Right lung (tissue), 5 donors: ENCODE measurements around the gene PSMD3. TPM values are rescaled to one million over a fixed set of nuclear protein-coding genes. Genes with fewer than 3 reads are reported as not detected.

Experiments used
- DNase-seq, 2 donors: peaks; one replicate each; pipeline ENCODE4 v3.0.0-alpha.2; 2013
- polyA plus RNA-seq, 5 donors: library from polyadenylated mRNA; unstranded; fragments of 120-200 nt; gene quantifications; one replicate each; pipeline versions ENCODE4 v1.2.1 to v1.2.3, GENCODE V29; 2013; ENCODE audit warnings: inconsistent platforms in 1 of 5, low replicate concordance in 1 of 5; ENCODE audit not compliant: insufficient read length in 5 of 5, insufficient read depth in 1 of 5

PSMD3 gene
- polyA plus RNA-seq, 5 donors = 74.5 to 110 (median 93.0) TPM

DNA sequence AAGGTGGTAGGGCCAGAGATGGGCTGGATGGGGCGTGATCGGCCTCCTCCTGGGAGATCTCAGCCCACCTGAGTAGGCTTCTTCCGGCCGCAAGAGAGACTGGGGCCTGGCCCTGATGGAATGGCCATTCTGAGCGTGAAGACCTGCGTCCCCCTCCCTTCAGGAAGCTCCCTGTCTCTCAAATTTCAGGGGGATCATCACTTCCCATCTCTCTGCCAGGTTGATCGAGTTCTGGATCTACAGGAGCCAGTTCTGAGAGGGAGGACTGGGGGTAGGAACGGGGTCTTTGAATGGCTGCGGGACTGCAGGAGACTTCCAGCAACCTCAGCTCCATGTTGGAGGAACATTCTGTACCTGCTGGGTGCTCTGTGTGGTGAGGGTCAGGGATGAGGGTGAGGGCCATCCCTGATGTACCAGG, 27.1 kb upstream of the PSMD3 start:
- no peak for DNase-seq

DNA sequence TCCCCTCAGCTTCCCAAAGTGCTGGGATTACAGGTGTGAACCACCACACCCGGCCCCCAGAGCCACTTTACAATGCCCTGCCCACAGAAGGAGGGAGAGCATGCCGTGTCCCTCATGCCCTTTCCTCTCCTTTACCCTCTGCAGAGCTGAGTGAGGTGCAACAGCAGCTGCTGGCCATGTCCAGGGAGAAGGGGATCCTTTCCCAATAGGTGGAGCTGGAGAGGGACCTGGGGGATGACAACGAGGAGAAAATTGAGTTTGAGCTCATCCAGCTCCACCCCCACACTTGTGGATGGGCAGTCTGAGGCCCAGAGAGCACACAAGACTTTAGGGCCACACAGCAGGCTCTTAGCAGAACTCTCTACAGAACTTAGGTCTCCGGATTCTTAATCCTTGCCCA, 25.7 kb upstream of the PSMD3 start:
- no peak for DNase-seq

DNA sequence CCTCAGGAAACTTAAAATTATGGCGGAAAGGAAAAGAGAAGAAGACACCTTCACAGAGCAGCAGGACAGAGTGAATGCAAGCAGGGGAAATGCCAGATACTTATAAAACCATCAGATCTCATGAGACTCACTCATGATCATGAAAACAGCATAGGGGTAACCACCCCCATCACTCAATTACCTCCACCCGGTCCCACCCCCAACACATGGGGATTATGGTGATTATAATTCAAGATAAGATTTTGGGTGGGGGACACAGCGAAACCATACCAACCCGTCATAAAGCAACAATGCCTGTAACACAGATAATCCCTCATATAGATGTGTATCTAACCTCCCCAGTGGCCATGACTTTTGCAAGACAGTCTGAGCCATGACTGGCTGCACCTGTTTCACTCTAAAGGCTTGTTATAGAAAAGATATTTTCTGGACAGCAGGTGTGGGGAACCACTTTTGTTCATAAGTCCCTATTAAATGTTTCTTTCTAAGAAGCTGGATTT, 24.8 kb upstream of the PSMD3 start:
- no peak for DNase-seq

DNA sequence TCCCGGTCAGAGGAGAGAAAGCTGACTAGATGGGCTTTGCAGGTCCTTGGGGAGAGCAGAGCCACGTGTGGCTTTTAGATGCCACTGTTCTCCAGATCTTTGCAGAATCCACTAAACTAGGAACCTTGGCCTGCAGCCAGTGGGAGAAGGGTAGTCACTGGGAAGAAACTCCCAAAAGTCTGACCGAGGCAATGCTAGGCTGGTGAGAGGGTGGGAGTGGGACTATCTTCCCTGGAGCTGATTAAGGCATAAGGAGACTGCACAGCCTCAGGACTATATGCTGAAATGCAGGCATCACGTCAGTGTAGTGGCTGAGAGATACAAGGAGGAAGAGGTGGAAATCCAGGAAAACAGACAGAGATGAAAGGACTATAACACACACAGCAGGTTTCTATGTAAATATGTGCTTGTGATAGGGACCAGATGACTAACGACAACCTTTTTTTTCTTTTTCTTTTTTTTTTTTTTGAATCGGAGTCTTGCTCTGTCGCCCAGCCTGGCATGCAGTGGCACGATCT, 20.0 kb upstream of the PSMD3 start:
- no peak for DNase-seq

DNA sequence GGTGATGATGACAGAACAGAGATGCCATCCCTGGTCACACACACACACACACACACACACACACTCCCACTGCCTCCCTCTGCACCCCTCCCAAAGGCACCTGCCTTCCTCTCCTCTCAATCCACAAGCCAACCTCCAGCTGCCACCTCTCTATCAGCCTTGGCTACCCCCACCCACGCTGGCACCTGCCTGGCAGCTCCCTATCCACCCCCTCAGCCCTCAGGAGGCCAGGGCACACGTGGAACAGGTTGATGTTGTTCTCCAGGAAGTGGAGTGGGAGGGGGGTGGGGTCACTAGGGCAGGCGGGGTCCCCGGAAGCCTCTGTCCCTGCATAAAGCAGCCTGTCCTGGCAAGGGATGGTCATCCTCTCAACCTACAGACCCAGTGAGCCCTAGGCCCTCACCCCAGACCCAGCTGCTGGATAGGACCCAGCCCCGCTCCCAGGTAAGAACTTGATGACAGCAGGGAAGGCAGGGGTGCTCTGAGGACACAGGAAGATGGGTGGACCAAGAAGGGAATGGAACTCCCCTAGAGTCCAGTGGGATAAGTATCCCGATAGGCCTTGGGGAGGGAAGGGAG, 17.9 kb upstream of the PSMD3 start, which contains the start of gene GSDMA:
Gene GSDMA (plus strand): TSS at position 363 of the 579 bp plus-strand sequence. CDS start 2,684 bp downstream, outside the sequence.
- DNase-seq = no peak

DNA sequence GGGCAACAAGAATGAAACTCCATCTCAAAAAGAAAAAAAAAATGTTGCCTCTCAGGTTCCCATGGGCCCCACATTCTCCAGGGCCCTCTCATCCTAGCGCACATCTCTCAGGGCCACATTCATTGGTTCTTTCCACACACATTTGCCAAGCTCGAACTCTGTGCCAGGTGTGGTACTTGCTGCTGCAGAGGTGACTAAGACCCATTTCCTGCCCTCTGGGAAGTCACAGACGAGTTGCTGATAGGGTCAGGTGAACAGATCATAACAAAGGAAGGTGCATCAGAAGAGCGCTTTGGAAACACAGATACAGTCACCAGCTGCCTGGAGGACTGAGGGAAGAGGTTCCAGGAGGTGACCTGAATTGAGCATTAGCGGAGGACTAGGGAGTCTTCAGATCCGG, 16.8 kb upstream of the PSMD3 start:
- no peak for DNase-seq

DNA sequence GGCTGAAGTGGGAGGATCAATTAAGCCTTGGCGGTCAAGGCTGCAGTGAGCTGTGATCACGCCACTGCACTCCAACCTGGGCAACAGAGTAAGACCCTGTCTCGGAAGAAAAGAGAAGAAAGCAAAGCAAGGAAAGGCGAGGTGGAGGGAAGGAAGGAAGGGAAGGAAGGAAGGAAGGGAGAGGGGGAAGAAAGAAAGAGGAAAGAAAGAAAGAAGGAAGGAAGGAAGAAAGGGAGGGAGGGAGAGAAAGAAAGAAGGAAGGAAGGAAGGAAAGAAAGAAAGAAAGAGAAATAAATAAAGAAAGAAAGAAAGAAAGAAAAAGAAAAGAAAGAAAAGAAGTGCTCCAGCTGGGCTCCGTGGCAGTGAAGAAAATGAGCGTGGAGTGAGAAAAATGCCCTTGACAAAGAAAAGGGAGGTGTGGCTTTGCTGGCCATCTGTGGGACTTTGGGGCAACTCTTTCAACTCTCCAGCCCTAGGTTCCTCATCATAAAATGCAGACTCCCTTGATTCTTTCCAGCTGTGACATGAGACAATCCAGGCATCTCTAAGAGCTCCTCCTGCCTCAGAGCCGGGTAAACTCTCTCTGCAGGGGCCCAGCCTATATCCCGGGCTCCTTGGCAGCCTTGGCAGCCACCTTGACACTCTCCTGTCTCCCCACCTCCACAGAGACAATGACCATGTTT, 15.4 kb upstream of the PSMD3 start:
- no peak for DNase-seq

DNA sequence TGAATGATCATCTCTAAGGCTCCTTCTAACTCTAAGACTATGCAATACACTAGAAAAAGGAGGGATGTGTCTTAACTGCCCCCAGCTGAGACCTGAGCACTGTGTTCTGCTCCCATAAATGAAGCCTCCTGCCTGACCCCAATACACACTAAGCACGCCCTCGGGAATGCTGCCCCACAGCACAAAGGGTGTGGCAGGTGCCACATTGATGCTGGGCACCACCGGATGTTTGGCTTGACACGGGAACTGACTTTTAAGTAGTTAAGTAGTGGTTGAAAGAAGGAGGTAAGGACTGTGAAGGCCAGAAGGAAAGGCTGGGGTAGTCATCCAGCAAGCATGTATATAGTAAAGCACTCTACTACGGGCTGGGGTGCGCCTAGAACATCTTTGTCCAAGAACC, 13.8 kb upstream of the PSMD3 start:
- no peak for DNase-seq

DNA sequence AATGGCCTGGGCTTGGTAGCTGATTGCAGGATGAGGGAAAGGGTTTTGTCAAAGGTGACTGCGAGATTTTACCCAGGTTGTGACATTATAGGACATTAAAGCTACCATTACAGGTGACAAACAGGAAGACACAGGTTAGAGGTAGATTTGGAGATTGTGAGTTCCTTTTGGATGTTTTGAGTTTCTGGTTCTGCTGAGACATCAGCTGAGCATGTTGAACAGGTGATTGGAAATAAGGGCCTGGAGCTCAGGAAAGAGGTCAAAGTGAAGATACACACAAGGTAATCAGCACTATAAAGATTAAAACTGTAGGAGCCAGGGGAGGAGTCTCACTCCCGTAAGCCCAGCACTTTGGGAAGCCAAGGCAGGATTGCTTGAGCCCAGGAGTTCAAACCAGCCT, 11.8 kb upstream of the PSMD3 start:
- no peak for DNase-seq

DNA sequence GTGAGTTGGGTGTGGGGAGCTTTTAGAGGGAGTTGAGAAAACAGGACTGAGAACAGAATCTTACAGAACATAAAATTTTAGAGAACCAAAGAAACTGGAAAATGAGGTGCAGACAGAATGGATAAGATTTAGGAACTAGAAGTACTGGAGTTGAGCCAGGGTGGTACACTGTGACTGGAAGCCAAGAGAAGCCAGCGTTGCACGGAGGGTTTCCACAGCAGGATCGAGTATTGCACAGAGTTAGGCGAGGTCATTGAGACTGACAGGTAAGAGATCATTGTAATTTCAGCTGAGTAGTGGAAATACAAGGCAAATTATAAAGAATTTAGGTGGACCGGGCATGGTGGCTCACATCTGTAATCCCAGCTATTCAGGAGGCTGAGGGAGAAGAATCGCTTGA, 11.2 kb upstream of the PSMD3 start:
- DNase-seq = no peak

DNA sequence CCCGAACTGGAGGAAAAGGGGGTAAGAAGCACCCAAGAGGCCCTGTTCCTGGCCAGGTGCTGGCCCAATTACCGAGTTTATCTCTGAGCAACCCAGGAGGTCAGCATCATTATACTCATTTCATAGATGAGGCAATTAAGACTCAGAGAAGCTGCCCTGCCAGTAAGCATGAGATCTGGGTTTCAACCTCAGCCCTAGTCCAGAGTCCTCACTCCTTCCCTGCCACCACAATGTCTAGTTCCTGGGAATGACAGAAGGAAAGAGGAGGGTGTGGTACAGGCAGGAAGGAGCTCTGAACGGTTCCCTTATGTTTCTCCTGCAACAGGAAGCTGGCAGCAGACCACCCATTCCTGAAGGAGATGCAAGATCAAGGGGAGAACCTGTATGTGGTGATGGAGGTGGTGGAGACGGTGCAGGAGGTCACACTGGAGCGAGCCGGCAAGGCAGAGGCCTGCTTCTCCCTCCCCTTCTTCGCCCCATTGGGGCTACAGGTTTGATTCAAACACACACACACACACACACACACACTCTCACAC, 10.4 kb upstream of the PSMD3 start:
- DNase-seq = no peak

DNA sequence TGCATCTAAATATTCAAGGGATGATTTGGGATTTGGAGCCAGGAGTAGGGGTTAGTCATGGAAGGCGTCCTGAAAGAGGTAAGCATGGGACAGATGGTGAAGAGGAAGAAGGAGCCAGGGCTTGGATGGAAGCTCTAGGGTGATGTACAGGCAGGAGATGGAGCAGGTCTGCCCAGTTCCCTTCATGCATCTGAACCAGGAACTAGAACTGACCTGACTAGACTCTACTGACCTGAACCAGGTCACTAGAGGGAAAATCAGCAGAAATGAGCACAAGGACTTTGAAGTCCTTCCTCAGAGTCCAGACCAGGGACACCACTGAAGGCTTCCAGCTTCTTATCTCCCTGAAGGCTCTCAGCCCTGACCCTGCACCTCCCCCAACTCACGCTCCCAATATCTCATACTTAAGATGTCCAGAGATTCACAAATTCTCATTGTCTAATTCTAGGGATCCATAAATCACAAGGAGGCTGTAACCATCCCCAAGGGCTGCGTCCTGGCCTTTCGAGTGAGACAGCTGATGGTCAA, 9.5 kb upstream of the PSMD3 start:
- no peak for DNase-seq

DNA sequence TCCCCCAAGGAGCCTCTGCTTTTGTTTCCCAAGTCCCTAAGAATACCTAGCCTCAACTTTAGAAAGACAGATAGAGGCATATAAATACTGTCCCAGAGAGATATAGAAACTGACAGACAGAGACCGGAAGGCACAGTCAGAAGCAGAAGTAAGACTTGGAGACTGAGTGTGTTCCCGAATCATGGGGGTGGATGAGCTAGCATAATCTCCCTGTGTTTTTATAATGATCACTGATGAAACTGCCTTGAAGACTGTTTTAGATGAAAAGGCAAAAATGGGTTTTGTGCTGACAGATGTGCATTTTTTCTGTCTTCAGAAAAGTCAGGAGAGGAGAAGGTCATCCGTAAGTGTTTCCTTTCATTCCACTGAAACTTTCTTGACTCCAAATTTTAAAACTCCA, 8.3 kb upstream of the PSMD3 start:
- no peak for DNase-seq

DNA sequence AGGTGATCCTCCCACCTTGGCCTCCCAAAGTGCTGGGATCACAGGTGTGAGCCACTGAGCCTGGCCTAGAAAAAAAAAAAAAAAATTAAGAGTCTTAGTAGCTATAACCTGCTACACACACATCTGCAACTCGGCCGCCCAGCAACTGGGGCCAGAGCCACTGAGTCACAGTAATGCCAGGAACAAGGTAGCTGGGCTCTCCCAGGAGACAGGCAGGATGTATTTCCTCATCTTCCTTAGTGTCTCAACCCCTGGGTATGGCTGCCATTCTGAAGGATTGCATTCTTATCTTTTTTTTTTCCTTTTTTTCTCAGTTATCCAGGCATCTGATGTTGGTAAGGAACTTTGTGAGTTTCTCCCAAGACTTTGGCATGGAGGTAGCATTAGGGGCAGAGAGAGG, 7.1 kb upstream of the PSMD3 start:
- no peak for DNase-seq

DNA sequence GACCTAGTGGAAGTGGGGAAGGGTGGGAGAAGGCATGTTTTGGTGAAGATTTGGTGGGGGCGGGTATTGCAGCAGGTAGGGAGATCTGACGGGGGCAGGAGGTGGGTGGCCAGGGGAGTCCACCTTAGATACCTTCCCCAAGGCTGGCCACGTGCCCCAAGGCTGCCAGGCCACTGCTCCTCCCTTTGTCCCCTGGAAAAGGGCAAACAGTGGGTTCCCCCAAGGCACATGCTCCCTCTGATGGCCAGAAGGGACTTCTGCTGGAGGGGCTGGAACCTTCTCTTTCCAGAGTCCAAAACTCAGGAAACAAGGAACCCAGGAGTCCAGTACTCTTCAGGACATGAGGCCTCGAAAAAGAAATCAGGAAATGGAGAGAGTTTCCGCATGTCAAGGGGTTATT, 6.2 kb upstream of the PSMD3 start:
- no peak for DNase-seq

DNA sequence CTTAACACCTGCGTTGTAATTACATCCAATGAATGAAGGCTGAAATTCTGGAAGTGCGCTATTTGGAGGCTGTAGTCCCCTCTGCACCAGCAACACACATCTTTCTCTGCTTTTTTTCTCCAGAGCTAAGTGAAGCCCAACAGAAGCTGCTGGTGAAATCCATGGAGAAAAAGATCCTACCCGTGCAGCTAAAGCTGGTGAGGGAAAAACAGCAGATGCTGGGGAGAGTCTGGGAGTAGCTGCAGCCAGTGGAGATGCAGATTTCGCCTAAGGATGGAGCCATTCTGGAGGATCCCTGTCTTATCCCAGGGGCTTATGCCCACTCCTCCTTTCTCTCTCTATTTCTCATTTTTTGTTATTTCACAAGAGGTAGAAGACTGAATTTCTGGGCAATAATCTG, 4.8 kb upstream of the PSMD3 start:
- DNase-seq = no peak

DNA sequence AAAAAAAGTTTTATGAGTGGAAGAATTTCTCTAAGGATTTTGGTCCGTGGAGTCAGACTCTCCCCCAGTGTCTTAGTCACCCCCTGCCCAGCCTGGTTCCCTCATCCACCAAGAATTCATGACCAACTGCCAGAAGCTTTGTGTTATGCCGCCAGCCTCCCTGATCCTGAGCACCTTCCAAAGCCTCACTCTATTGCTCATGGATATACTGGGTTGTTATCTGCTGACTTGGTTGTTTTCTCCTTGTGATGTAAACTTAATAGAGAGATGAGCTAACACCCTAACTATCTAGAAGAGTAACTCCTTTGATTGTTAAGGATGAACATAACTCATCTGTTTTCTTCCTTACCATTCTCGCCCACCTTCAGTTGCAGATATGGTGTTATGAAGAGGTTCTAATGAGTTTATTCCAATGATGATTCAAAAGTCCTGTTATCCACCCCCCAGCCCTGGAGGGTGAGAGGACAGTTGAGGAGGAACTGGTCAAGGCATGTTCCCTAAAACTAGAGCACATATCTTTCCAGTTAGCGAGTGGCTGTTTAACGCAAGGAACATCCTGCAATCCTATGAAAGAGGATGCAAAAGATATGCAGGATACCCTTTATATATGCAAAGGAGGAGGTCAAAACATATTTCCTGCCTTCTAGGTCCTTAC, 1.5 kb upstream of the PSMD3 start:
- no peak for DNase-seq

DNA sequence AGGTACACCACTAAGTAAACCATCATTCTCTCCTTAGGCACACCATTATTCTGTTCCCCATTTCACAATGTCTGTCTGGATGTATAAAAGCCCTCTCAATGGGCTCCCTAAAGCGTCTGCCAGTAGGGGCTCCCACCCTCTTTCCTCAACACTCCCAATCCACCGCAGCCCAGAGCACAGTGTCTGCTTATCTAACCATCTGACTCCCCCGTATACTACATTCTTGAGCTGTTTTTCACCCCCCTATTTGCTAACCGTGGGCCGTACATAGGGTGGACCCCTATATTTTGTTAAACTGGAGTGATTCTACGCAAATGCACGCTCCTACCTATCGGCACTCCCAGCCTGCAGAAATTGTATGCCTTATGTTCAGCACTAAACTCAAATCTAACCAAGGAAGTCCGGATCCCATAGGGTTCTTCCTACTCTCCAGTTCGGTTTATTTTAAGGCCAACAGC, 685 bp upstream of the PSMD3 start:
- DNase-seq = no peak

DNA sequence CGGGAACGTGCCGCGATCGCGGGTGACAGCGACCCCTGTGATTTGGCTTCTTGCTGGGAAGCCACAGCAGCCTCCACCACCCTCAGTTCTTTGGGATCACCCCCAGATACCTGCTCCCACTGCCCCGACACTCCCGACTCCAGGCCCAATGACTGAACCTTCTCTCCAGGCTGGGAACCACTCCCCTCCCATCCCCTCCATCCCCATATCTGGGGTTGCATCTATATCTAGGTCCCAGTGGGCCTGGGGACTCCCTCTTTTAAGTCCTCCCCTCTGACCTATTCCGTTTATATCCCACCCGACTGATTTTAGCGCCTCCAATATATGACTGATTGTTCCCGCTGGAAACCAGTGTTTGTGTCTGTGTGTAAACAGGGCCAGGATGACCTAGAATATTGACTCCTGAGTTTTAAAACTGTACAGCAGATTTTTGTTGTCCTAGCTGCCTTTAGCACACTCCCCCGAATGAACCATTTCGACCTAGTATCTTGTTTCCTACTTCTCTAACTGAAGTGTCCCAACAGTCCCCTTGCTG, 667 bp downstream of the PSMD3 start:
- no peak for DNase-seq

DNA sequence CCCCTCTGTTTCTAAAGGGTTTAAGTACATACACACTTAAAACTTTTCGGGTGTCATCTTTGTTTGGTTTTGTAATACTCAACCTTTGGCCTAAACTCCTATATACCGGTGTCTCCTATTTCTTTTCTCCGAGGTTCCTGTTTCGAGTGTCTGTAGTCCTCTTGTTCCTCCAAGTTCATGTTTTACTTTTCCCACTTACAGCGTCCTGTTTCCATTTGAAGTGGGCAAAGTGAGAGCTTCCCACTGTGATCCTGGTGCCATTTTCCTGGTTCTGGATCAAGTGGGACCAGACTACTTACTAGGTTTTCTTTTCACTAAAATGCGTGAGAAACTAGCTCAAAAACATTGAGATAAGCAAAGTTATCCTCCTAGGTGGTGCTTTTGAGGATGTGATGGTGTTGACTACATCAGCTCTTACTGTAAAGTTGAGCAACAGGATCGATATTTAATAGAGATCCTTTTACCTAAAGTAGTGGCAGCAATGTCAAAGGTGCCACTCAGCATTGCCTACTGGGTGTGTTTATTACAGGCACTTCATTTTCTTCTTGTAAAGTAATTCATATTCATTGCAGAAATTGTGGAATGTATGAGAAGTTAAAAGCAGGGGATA, 1.3 kb downstream of the PSMD3 start:
- no peak for DNase-seq

DNA sequence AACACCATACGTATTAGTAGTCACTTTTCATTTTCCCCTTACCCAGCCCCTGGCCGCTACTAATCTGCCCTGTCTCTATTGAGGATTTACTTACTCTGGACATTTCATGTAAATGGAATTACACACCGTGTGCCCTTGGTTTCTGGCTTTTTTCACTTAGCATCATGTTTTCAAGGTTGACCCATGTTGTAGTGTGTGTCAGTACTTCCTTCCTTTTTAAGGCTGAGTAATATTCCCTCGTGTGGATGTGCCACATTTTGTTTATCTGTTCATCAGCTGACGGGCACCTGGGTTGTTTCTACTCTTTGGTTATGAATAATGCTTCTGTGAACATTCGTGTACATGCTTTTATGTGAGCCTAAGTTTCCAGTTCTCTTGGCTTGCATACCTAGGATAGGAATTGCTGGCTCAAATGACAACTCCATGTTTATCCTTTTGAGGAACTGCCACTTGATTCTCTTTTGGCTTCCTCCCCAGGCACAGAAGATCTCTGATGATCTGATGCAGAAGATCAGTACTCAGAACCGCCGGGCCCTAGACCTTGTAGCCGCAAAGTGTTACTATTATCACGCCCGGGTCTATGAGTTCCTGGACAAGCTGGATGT, 7.7 kb downstream of the PSMD3 start:
- DNase-seq = no peak
